NCI-H2029 (cell line): ENCODE results near the gene TEAD2.
"Not testable (repeated sequence)": the region's sequence is repeated elsewhere in the genome, so short reads cannot be mapped to it uniquely, and the experiment has no call there.

ENCODE experiments used
- DNase-seq: peaks from one replicate; lab custom pipeline; 2025; lab: John Stamatoyannopoulos, UW

Gene TEAD2

GRCh38 chr19:49347191-49347590, 15.0 kb downstream of the TEAD2 start:
- DNase-seq, result no peak

- no peak for DNase-seq
These were observed 17.5 kb downstream of the TEAD2 start for GRCh38 chr19:49344505-49345423.

DNA sequence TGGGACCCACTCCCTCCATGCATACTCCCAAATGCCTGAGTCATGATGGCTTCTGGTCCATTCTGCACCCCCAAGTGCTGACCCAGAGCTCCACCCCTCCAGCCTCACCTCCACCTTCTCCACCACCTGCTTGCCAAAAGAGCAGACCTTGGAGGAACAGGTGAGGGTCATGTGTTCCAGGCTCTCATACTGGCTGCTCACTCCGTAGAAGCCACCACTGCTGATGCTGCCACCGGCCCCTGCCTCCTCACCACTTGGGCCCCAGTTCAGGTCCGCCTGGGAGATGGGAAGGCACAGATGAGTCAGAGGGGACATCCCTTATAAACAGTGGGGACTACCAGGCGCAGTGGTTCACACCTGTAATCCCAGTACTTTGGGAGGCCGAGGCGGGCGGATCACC, 19.1 kb downstream of the TEAD2 start:
- DNase-seq, result no peak

DNA sequence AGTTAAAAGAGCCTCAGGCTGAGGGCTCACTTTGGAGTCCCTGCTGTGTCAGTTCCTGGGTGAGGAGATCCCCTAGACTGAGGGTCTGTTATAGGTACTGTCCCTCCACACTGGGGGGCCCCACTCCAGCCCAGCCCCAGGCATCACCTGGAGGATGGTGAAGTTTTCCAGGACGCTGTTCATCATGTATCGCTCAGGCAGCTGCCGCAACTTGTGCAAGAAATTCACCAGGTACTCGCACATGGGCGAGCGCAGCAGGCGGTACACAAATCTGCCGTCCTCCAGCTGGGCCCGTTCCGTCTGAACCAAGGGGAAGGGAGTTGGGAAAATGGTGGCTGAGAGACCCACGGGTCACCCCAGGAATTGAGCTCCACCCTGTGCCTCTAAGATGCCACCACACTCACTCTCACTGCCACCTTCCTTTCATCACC, 19.9 kb downstream of the TEAD2 start:
- no peak for DNase-seq

DNA sequence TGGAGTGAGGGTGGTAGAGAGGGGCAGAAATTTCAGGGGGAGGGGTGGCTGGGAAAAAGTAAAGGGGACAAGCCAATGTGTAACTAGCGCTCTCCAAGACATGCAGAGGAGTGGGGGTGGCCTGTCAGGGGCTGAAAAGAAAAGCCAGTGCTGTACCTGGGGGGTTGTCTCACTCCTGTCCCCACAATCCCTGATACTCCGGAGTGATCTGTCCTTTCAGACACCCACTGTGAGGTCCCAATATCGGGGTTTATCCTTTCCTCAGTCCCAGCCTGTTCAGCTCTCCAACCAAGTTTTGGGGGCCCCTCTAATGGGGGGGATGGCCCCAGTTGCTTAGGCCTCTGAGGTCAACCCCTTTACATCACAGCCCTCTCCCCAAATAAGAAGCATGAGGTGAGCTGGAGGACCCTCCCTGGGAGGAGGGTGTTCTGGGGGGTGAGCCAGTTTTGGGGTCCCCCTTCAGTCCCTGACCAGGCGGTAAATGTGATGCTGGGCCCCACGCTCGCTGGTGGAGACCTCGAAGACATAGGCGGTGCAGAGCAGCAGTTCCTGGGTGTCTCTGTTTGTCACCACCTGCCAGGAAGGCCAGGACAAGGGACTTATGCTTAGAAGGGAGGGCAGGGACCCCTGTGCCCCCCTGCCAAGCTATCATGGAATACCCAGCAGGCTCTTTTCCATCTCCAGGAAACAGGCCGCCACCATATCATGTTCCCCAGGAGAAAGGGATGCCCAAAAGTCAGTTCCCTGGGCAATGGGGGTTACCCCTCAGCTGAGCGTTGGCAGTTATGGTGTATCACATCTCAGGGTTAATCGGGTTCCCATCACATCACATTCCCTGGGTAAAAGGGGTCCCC, 21.1 kb downstream of the TEAD2 start:
- DNase-seq, result no peak

DNA sequence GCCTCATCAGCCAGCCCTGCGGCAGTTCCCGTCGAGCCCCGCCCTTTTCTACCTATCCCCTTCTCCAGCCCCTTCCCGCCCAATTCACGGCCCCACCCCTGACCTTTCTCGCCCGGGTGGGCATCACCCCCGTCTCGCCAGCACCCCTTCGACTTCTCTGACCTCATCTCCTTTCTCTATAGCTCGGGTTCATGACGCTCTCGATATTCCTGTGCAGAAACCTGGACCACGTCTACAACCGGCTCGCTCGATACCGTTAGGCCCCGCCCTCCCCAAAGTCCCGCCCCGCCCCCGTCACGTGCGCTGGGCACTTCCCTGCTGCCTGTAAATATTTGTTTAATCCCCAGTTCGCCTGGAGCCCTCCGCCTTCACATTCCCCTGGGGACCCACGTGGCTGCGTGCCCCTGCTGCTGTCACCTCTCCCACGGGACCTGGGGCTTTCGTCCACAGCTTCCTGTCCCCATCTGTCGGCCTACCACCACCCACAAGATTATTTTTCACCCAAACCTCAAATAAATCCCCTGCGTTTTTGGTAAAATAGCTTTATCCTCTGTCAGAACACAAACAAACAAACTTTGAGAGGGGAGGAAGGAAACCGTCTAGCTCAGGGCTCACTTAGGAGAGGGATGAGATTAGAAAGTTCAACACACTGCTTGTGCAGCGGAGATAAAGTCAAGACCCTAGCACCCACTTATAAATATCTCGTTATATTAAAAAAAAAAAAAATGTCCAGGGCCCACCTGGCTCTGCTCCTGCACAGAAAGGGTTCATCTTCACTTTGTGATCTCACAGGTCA, 21.9 kb downstream of the TEAD2 start:
- peak; percentile 19 for DNase-seq

GRCh38 chr19:49339301-49340068, 22.7 kb downstream of the TEAD2 start:
- no peak for DNase-seq

- peak; percentile 48 for DNase-seq
These were observed 23.4 kb downstream of the TEAD2 start for GRCh38 chr19:49338691-49339300.

DNA sequence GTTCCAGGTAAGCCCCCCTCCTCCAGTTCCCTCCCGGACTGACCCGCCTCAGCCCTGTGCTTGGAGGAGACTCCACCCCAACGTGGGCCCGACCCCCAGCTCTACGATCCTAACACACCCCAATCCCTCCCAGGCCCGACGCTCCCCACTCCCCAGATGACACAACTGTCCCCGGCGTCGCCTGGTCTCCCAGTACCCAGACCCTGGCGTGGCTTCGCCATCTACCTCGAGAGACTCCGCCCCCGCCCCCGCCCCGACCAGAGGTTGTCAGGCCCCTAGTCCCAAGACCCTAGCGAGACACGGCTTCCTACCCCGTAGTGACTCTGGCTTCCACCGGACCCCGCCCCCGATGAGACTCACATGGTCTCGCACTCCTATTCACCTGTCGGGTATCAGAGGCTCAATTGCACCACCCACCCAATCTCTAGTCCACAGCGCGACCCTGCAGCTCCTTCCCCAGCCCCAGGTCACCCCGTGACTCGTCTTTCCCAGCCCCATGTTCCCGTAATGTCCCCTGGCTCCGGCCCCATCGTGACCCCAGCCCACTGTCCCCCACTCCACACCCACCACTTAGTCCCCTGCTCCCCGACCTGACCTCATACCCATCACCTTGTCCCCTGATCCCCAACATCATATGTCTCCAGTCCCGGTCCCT, 24.1 kb downstream of the TEAD2 start:
- DNase-seq, result no peak

DNA sequence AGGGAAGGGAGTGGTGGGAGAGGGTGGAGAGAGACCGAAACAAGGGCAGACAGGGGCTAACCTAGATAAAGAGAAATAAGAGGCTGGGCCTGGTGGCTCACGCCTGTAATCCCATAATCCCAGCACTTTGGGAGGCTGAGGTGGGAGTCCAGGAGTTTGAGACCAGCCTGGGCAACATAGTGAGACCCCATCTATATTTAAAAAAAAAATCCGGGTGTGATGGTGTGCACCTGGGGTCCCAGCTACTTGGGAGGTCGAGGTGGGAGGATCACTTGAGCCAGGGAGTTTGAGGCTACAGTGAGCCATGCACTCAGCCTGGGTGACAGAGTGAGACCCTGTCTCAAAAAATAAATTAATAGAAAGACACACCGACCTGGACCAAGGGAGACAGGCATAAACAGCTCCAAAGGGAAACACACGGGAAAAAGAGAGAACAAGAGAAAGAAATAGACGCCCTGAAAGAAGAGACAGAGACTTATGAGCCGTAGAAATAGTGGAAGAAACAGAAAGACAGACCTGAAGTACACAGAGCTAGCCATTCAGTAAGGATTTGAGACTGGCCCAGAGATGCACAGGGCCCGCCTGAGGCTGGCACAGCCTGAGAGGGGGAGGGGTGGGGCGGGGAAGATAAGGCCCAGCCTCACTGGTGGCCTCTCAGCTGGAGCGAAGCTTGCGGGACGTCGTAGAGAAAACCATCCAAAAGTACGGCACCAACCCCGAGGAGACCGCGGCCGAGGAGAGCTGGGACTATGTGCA, 24.8 kb downstream of the TEAD2 start:
- DNase-seq, result no peak

DNA sequence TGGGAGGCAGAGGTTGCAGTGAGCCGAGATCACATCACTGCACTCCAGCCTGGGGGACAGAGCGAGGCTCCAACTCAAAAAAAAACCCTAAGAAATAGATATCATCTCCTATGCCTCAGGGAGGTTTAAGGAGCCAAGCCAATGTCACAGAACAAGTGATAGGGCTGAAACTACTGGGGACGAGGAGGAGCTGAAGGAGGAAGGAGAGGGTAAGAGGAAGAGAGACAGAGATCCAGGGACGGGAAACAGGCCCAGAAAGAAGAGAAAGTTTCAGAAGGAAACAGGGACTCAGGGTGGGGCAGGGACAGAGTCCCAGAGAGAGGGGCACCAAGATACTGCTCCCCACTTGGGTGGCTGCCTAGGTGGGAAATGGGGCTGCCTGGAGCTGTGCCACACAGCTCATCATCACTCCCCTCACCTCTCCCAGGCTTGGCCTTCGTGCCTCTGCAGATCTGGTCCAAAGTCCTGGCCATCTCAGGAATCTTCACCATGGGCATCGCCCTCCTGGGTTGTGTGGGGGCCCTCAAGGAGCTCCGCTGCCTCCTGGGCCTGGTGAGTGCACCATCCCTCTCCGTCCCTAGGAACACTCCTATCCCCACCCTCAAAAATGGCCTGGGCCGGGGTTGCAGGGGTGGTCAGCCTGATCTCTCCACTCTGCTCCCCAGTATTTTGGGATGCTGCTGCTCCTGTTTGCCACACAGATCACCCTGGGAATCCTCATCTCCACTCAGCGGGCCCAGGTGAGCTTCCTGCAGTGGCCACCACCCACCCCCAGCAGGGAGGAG, 25.5 kb downstream of the TEAD2 start:
- no peak for DNase-seq

GRCh38 chr19:49335784-49336481, 26.3 kb downstream of the TEAD2 start:
- DNase-seq, result no peak

DNA sequence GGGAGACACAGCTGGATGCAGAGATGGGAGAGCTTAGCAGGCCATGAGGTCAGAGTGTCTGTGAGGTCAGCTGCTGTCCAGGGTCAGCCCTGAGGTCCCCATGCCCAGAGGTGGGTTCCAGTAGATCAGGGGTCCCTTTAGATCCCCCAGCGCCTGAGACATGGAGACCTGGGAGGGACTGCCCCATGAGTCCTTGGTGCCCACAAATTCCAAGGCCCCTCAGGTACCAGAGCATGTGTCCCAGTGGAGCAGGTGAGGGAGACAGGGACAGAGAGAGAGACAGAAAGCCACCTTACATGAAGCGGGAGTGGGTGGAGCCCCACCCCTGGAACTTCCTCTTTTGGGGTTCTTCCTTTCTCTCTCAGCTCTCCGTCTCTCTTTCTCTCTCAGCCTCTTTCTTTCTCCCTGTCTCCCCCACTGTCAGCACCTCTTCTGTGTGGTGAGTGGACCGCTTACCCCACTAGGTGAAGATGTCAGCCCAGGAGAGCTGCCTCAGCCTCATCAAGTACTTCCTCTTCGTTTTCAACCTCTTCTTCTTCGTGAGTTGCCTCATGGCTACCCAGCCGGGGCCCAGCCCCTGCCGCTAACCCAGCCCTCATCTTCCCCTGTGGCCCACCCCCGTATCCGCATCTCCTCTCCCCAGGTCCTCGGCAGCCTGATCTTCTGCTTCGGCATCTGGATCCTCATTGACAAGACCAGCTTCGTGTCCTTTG, 27.0 kb downstream of the TEAD2 start, which contains the start of gene CD37:
TSS of gene CD37 (plus strand) at position 336 of the 713 bp plus-strand sequence. CDS start at position 471, 135 bp downstream.
- DNase-seq, result no peak

DNA sequence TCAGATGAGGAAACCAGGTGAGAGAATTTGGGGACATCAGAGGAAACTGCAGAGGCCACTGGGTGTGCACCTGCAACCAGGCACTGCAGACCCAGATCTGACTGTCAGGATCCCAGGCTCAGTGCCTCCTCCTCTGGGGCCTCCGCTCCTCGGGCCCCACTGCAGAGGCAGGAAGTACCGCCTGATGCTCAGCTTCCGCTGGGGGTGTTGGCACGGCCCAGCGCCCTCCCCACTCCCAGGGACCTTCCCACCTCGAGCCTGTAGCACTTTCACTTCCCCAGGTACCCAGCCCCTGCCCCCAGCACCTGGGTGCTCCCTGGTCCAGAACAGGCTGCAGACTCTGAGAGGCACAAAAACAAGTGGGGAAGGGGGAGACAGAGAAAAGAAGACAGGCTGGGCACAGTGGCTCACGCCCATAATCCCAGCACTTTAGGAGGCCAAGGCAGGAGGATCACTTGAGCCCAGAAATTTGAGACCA, 28.4 kb downstream of the TEAD2 start:
- no peak for DNase-seq

GRCh38 chr19:49333418-49333805, 28.8 kb downstream of the TEAD2 start:
- DNase-seq, result no peak

GRCh38 chr19:49332691-49333417, 29.4 kb downstream of the TEAD2 start:
- DNase-seq, result not testable (repeated sequence)
